ENCODE data around the gene NKTR.

The NKTR gene

GRCh38 chr3:42673082-42673481, 72.6 kb downstream of the NKTR start:
- TF ChIP-seq REST (IDR thresholded peaks at IDR 0.05; ENCODE audit: low read depth) (no peak), CREB1 (IDR thresholded peaks at IDR 0.05; ENCODE audit: low read depth) (no peak), CEBPB (IDR thresholded peaks at IDR 0.05) (no peak), ZBTB7A (IDR thresholded peaks at IDR 0.05; ENCODE audit: low read depth) (no peak), TCF12 (IDR thresholded peaks at IDR 0.05; ENCODE audit: low read depth) (no peak), TAF1 (IDR thresholded peaks at IDR 0.05; ENCODE audit: low read depth) (no peak), FOXM1 (IDR thresholded peaks at IDR 0.05; ENCODE audit: borderline replicate concordance, low read depth) (no peak), YY1 (IDR thresholded peaks at IDR 0.05; ENCODE audit: low read depth) (no peak), NFIC (IDR thresholded peaks at IDR 0.05) (no peak), TEAD4 (IDR thresholded peaks at IDR 0.05) (no peak)

- TF ChIP-seq FOXM1 (IDR thresholded peaks at IDR 0.05; ENCODE audit: borderline replicate concordance, low read depth) (no peak), MAX (IDR thresholded peaks at IDR 0.05) (no peak), CEBPB (IDR thresholded peaks at IDR 0.05) (no peak), REST (IDR thresholded peaks at IDR 0.05; ENCODE audit: low read depth) (no peak), TAF1 (IDR thresholded peaks at IDR 0.05; ENCODE audit: low read depth) (no peak), EGR1 (IDR thresholded peaks at IDR 0.05) (no peak), TEAD4 (IDR thresholded peaks at IDR 0.05) (no peak), TCF12 (IDR thresholded peaks at IDR 0.05; ENCODE audit: low read depth) (no peak), USF1 (IDR thresholded peaks at IDR 0.05) (no peak), EP300 (IDR thresholded peaks at IDR 0.05; ENCODE audit: borderline replicate concordance) (no peak), ZBTB7A (IDR thresholded peaks at IDR 0.05; ENCODE audit: low read depth) (no peak), RAD21 (IDR thresholded peaks at IDR 0.05; ENCODE audit: low read depth) (no peak), YY1 (IDR thresholded peaks at IDR 0.05; ENCODE audit: low read depth) (no peak), NFIC (IDR thresholded peaks at IDR 0.05) (no peak), CREB1 (IDR thresholded peaks at IDR 0.05; ENCODE audit: low read depth) (no peak)
Observed at GRCh38 chr3:42674146-42674545, 73.7 kb downstream of the NKTR start.

GRCh38 chr3:42675909-42676308, 75.4 kb downstream of the NKTR start:
- TF ChIP-seq NFIC (IDR thresholded peaks at IDR 0.05) (no peak), TAF1 (IDR thresholded peaks at IDR 0.05; ENCODE audit: low read depth) (no peak), YY1 (IDR thresholded peaks at IDR 0.05; ENCODE audit: low read depth) (no peak), USF1 (IDR thresholded peaks at IDR 0.05) (no peak), TEAD4 (IDR thresholded peaks at IDR 0.05) (no peak), FOXM1 (IDR thresholded peaks at IDR 0.05; ENCODE audit: borderline replicate concordance, low read depth) (no peak), MAX (IDR thresholded peaks at IDR 0.05) (no peak)

GRCh38 chr3:42678447-42678846, 78.0 kb downstream of the NKTR start:
- TF ChIP-seq USF1 (IDR thresholded peaks at IDR 0.05) (no peak), EGR1 (IDR thresholded peaks at IDR 0.05) (no peak), TEAD4 (IDR thresholded peaks at IDR 0.05) (no peak), CREB1 (IDR thresholded peaks at IDR 0.05; ENCODE audit: low read depth) (no peak), NFIC (IDR thresholded peaks at IDR 0.05) (no peak), YY1 (IDR thresholded peaks at IDR 0.05; ENCODE audit: low read depth) (no peak), RAD21 (IDR thresholded peaks at IDR 0.05; ENCODE audit: low read depth) (no peak), MAX (IDR thresholded peaks at IDR 0.05) (no peak), FOXM1 (IDR thresholded peaks at IDR 0.05; ENCODE audit: borderline replicate concordance, low read depth) (no peak), ZBTB7A (IDR thresholded peaks at IDR 0.05; ENCODE audit: low read depth) (no peak), REST (IDR thresholded peaks at IDR 0.05; ENCODE audit: low read depth) (no peak), TCF12 (IDR thresholded peaks at IDR 0.05; ENCODE audit: low read depth) (no peak), TAF1 (IDR thresholded peaks at IDR 0.05; ENCODE audit: low read depth) (no peak), EP300 (IDR thresholded peaks at IDR 0.05; ENCODE audit: borderline replicate concordance) (no peak), CEBPB (IDR thresholded peaks at IDR 0.05) (no peak)
